Loucy (cell line): ENCODE results near the gene TEX14.

Source experiments
- EZH2phosphoT487 ChIP-seq: fragments of 200-600 bp; IDR thresholded peaks from 2 replicates; pipeline ENCODE4 v1.6.1; 2018; ENCODE audit warnings: antibody characterized with exemption, mild to moderate bottlenecking, moderate library complexity, borderline replicate concordance
- TF ChIP-seq, protein P1 (sequence below): fragments of 200-600 bp; sonication (generic); conservative IDR thresholded peaks from 2 replicates; pipeline ENCODE4 v1.5.1; 2014; ENCODE audit warnings: mild to moderate bottlenecking, antibody characterized with exemption, low read length

DNA sequence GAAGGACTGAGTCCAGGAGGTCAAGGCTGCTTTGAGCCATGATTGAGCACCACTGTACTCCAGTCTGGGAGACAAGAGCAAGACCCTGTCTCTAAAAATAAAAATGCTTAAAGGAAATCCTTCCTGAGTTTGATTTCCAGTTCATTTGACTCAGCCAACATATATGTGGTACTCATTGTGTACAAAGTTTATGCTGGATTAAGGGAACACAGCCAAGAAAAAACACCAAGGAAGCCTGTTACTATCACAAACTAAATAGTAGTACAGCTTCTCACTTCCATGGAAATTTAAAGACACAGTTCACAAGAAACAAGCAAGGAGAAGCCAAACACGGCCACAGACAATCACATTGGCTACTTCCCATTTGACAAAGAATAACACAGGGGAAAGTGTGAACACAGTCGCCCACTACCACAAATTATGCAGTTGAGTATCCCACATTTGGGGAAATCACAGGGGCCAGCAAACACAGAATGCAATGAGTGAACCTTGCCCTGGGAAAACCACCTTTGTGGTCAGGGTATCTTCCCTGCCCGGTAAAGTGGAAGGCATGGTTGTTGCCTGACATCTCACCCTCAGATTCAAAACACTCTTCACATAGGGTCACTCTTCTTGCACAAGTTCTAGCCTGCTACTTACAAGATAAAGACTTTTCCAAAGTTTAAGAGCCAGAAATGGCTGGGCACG, 14.5 kb downstream of the TEX14 start:
- TF ChIP-seq, protein P1, sequence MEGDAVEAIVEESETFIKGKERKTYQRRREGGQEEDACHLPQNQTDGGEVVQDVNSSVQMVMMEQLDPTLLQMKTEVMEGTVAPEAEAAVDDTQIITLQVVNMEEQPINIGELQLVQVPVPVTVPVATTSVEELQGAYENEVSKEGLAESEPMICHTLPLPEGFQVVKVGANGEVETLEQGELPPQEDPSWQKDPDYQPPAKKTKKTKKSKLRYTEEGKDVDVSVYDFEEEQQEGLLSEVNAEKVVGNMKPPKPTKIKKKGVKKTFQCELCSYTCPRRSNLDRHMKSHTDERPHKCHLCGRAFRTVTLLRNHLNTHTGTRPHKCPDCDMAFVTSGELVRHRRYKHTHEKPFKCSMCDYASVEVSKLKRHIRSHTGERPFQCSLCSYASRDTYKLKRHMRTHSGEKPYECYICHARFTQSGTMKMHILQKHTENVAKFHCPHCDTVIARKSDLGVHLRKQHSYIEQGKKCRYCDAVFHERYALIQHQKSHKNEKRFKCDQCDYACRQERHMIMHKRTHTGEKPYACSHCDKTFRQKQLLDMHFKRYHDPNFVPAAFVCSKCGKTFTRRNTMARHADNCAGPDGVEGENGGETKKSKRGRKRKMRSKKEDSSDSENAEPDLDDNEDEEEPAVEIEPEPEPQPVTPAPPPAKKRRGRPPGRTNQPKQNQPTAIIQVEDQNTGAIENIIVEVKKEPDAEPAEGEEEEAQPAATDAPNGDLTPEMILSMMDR = no peak
- no peak for TF ChIP-seq EZH2phosphoT487
